Panc1 (cell line): ENCODE measurements around the gene USP48. TPM values are rescaled to one million over a fixed set of nuclear protein-coding genes. Genes with fewer than 3 reads are reported as not detected.

ENCODE experiments used
- ATAC-seq: fragments of 200-7000 bp; cut with Tn5 transposase; 2 replicates; pipeline ENCODE4 v1.9.1; 2020; ENCODE audit warnings: mild to moderate bottlenecking, moderate library complexity
- BruUV-seq: library from RNA; stranded (reverse); fragments of 400-500 nt; replicated peaks from 2 replicates; lab custom pipeline; 2021; lab: Mats Ljungman, UMichigan
- CTCF ChIA-PET: fragments of 300-600 bp; sonication (Branson Sonifier 250); formaldehyde crosslinking; loops from one replicate; lab custom pipeline; 2022; ENCODE audit warnings: antibody characterized with exemption; lab: Charles Lee
- POLR2A ChIA-PET: fragments of 300-600 bp; sonication (Branson Sonifier 250); formaldehyde crosslinking; loops from one replicate; lab custom pipeline; 2022; ENCODE audit warnings: antibody characterized with exemption; lab: Charles Lee
- DNase-seq: peaks from one replicate; pipeline ENCODE4 v3.0.0-alpha.2; 2010; ENCODE audit warnings: low read depth, low spot score
- H3K27ac ChIP-seq: 2 replicates; pipeline ENCODE4 v1.5.1; 2011; ENCODE audit warnings: mild to moderate bottlenecking, low read length, inconsistent platforms
- H3K27me3 ChIP-seq: fragments of 200-500 bp; sonication (Bioruptor generic); 2 replicates; pipeline ENCODE4 v1.6.0; 2014; ENCODE audit warnings: low read length, inconsistent platforms; ENCODE audit not compliant: control insufficient read depth, insufficient read depth
- H3K36me3 ChIP-seq: fragments of 200-500 bp; sonication (Bioruptor generic); 2 replicates; pipeline ENCODE4 v1.5.1; 2014; ENCODE audit warnings: inconsistent platforms, mild to moderate bottlenecking, low read length, moderate library complexity; ENCODE audit not compliant: control insufficient read depth, insufficient read depth
- H3K4me1 ChIP-seq: 2 replicates; pipeline ENCODE4 v1.5.1; 2011; ENCODE audit warnings: inconsistent platforms, mild to moderate bottlenecking, low read length, moderate library complexity; ENCODE audit not compliant: control insufficient read depth, insufficient read depth
- H3K4me3 ChIP-seq, 2 experiments: 2 replicates each; pipeline ENCODE4 v1.5.1; 2011 to 2012; ENCODE audit warnings: low read depth in 2 of 2, low read length in 2 of 2, mild to moderate bottlenecking in 2 of 2, inconsistent platforms in 1 of 2, moderate library complexity in 1 of 2
- H3K9me3 ChIP-seq: fragments of 200-500 bp; sonication (Bioruptor generic); 2 replicates; pipeline ENCODE4 v1.5.1; 2014; ENCODE audit warnings: low read depth, mild to moderate bottlenecking, inconsistent platforms, low read length, moderate library complexity; ENCODE audit not compliant: control insufficient read depth, insufficient read depth
- POLR2AphosphoS5 ChIP-seq: IDR thresholded peaks from 2 replicates; pipeline ENCODE4 v1.6.1; 2012; ENCODE audit warnings: mild to moderate bottlenecking, low read depth, low read length, moderate library complexity
- SIN3A ChIP-seq: IDR thresholded peaks from 2 replicates; pipeline ENCODE4 v1.6.1; 2012; ENCODE audit warnings: low read depth, mild to moderate bottlenecking, low read length, moderate library complexity, borderline replicate concordance; ENCODE audit not compliant: insufficient read depth
- TCF7L2 ChIP-seq: IDR thresholded peaks from 2 replicates; pipeline ENCODE4 v1.6.1; 2011; ENCODE audit warnings: mild to moderate bottlenecking, low read depth, low read length, inconsistent platforms
- in situ Hi-C: cut with HindIII; loops from 2 replicates; pipeline ENCODE4 v1.10.0; 2016; ENCODE audit warnings: low sequenced_read_pairs, low pct_unique_long_range_greater_than_20kb
- intact Hi-C: fragments of 100-400 bp; cut with micrococcal nuclease; formaldehyde crosslinking; loops from one replicate; pipeline ENCODE4 v1.10.0; 2022; ENCODE audit not compliant: unreplicated experiment
- total RNA-seq: library from RNA; stranded (reverse); gene quantifications from one replicate; pipeline ENCODE4 v1.2.1, GENCODE V29; 2021; ENCODE audit not compliant: unreplicated experiment
- TF ChIP-seq, protein P1 (sequence below), 2 experiments: IDR thresholded peaks; 2 replicates each; pipeline ENCODE4 v1.6.1; 2011 to 2012; ENCODE audit warnings: low read depth in 2 of 2, control low read depth in 1 of 2, low read length in 1 of 2, mild to moderate bottlenecking in 1 of 2, moderate library complexity in 1 of 2; ENCODE audit not compliant: insufficient read depth in 1 of 2
- TF ChIP-seq, protein P2 (sequence below): fragments of 450-650 bp; IDR thresholded peaks from 2 replicates; pipeline ENCODE4 v1.5.1; 2017; ENCODE audit warnings: mild to moderate bottlenecking

The USP48 gene
- total RNA-seq, 1 experiment from 2014 or later = 71.6 TPM

DNA sequence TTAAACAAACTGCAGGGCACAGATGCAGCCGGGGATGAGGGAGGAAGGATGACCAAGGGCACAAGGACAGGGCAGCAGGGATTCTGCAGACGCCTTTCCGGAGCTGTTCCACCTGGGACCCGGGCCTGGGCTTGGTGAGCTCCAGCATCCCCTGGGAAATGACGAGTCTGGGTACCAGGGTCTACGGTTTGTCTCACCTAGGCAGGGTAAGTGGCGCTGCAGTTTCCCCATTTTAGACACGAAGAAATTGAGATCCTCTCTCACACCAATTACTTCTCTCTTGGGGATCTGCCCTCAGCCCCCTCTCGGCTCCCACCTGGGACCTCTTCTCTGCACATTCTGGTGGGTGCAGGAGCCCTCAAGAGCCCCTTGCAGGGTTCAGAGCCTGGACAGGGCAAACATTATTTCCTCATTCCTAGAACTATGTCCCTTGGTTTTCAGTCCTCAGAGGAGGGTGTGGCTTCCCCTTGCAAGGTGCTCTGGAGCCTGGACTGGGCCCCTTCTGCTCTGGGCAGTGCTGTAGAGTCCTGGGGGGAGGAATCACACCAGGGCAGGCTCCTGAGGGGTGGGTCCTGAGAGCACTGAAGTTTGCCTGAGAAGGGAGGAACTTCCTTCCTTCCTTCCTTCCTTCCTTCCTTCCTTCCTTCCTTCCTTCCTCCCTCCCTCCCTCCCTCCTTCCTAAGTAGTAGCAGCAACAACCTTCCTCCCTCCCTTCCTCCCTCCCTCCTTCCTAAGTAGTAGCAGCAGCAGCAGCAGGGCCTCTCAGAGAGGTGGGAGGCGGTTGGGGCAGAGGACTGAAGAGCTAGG, 129.8 kb downstream of the USP48 start:
- ChIA-PET CTCF (interaction anchor here (0.6 kb wide), 1 partner anchor 197 kb away, joined by 8 read pairs; no protein-coding TSS in a partner anchor), POLR2A (no interaction called here)
- intact Hi-C loops = loop anchor here (10.0 kb wide), 2 partner anchors 58 to 118 kb away; no protein-coding TSS in a partner anchor
- BruUV-seq = no TSS peak
- H3K9me3 ChIP-seq = no peaks in the 10 kb centered on the region
- DNase-seq (no peak), ATAC-seq (no peak)
- no peak overlapping the region for H3K27ac ChIP-seq
- H3K27me3 ChIP-seq = no peaks in the 10 kb centered on the region
- H3K4me1 ChIP-seq = no peaks in the 10 kb centered on the region; the same call in 1 of the 2 replicates
- H3K4me3 ChIP-seq = no peak overlapping the region
- in situ Hi-C loops = no loop called here
- H3K36me3 ChIP-seq = no peaks in the 10 kb centered on the region
- TF ChIP-seq, protein P1, sequence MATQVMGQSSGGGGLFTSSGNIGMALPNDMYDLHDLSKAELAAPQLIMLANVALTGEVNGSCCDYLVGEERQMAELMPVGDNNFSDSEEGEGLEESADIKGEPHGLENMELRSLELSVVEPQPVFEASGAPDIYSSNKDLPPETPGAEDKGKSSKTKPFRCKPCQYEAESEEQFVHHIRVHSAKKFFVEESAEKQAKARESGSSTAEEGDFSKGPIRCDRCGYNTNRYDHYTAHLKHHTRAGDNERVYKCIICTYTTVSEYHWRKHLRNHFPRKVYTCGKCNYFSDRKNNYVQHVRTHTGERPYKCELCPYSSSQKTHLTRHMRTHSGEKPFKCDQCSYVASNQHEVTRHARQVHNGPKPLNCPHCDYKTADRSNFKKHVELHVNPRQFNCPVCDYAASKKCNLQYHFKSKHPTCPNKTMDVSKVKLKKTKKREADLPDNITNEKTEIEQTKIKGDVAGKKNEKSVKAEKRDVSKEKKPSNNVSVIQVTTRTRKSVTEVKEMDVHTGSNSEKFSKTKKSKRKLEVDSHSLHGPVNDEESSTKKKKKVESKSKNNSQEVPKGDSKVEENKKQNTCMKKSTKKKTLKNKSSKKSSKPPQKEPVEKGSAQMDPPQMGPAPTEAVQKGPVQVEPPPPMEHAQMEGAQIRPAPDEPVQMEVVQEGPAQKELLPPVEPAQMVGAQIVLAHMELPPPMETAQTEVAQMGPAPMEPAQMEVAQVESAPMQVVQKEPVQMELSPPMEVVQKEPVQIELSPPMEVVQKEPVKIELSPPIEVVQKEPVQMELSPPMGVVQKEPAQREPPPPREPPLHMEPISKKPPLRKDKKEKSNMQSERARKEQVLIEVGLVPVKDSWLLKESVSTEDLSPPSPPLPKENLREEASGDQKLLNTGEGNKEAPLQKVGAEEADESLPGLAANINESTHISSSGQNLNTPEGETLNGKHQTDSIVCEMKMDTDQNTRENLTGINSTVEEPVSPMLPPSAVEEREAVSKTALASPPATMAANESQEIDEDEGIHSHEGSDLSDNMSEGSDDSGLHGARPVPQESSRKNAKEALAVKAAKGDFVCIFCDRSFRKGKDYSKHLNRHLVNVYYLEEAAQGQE (IDR thresholded peaks at IDR 0.05; ENCODE audit: insufficient read depth in 1 of 2, low read depth in 2 of 2, low read length in 1 of 2) = no peak
- TF ChIP-seq TCF7L2 (no peak), POLR2AphosphoS5 (no peak), SIN3A (no peak)
- TF ChIP-seq, protein P2, sequence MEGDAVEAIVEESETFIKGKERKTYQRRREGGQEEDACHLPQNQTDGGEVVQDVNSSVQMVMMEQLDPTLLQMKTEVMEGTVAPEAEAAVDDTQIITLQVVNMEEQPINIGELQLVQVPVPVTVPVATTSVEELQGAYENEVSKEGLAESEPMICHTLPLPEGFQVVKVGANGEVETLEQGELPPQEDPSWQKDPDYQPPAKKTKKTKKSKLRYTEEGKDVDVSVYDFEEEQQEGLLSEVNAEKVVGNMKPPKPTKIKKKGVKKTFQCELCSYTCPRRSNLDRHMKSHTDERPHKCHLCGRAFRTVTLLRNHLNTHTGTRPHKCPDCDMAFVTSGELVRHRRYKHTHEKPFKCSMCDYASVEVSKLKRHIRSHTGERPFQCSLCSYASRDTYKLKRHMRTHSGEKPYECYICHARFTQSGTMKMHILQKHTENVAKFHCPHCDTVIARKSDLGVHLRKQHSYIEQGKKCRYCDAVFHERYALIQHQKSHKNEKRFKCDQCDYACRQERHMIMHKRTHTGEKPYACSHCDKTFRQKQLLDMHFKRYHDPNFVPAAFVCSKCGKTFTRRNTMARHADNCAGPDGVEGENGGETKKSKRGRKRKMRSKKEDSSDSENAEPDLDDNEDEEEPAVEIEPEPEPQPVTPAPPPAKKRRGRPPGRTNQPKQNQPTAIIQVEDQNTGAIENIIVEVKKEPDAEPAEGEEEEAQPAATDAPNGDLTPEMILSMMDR = no peak

DNA sequence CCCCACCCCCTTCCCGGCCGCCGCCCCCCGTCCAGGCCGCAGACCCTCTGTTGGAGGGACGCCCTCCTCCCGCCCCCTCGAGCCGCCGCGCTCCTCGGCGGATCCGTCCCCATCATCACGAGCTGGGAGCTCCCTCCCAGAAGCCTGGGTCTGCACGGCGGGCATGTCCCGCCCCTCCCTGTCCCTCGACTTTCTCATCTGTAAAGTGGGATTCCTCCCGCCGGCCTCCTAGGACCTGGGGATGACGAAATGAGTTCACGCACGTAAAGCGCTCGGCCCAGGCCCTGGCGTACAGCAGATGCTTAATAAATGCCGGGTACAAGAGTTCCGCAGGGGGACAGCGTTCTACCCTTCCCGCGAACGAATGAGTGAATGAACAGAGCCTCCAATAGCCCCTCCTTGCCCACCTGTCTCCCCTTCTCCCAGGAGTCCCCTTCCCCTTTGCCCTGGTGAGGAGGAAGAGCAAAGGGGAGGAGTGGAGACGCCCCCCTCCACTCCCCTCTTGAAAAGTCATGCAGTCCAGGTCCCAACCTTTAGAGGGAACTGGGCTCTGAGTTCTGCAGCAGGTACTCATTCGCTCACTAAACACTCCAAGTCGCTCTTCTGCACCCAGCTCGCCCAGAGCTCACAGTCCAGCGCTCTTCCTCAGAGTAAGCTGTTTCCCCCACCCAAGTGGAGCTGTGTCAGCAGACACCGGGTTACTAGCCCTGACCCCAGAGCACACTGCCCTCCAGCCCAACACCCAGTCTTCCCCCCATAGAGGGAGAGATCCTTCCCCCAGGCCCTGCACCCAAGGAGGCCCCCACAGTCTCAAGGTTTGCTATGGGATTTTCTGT, 130.6 kb downstream of the USP48 start:
- no peak overlapping the region for H3K27ac ChIP-seq

More for the DNA sequence above, 130.6 kb downstream of the USP48 start:
- in situ Hi-C loops = no loop called here
- no peaks in the 10 kb centered on the region for H3K27me3 ChIP-seq
- no peaks in the 10 kb centered on the region; the same call in 1 of the 2 replicates for H3K4me1 ChIP-seq
- ChIA-PET CTCF (interaction anchor here (0.6 to 0.9 kb wide), 2 partner anchors 8 to 59 kb away, joined by 6 to 7 read pairs; no protein-coding TSS in a partner anchor), POLR2A (interaction anchor here (0.6 kb wide), 1 partner anchor 371 kb away, joined by 6 read pairs; no protein-coding TSS in a partner anchor)
- BruUV-seq = no TSS peak
- H3K9me3 ChIP-seq = no peaks in the 10 kb centered on the region
- intact Hi-C loops = loop anchor here (10.0 kb wide), 2 partner anchors 58 to 118 kb away; no protein-coding TSS in a partner anchor
- DNase-seq (no peak), ATAC-seq (peak; percentile 6; the same call in 1 of the 2 replicates)
- TF ChIP-seq POLR2AphosphoS5 (no peak), TCF7L2 (no peak), SIN3A (no peak)
- TF ChIP-seq, protein P2 = no peak
- TF ChIP-seq, protein P1 (IDR thresholded peaks at IDR 0.05; ENCODE audit: insufficient read depth in 1 of 2, low read depth in 2 of 2, low read length in 1 of 2) = no peak
- peak overlapping the region; percentile 23 to 38; a peak in 3 of 4 replicates for H3K4me3 ChIP-seq
- no peaks in the 10 kb centered on the region for H3K36me3 ChIP-seq
